GM12864 (cell line): Measurements from ENCODE around the gene NTSR1.

ENCODE experiments used
- DNase-seq: peaks from one replicate; pipeline ENCODE4 v3.0.0-alpha.2; 2011; ENCODE audit warnings: low read depth
- H3K4me3 ChIP-seq: 2 replicates; pipeline ENCODE4 v1.5.1; 2011; ENCODE audit warnings: mild to moderate bottlenecking, low read depth, low read length, control low read depth
- CTCF ChIP-seq: IDR thresholded peaks from 2 replicates; pipeline ENCODE4 v1.5.1; 2011; ENCODE audit warnings: low read depth, mild to moderate bottlenecking, moderate library complexity, low read length, control low read depth, inconsistent platforms; ENCODE audit errors: missing control alignments

The NTSR1 gene

GRCh38 chr20:62760856-62761758 lies 52.5 kb downstream of the NTSR1 start:
- no peak for TF ChIP-seq CTCF
- DNase-seq: no peak

GRCh38 chr20:62761759-62762131 lies 53.1 kb downstream of the NTSR1 start:
- DNase-seq: no peak
- no peak overlapping the region for H3K4me3 ChIP-seq
- TF ChIP-seq CTCF: no peak

More at GRCh38 chr20:62760856-62761758, 52.5 kb downstream of the NTSR1 start:
- no peak overlapping the region for H3K4me3 ChIP-seq

- no peak overlapping the region for H3K4me3 ChIP-seq
- no peak for TF ChIP-seq CTCF
- no peak for DNase-seq
Measured at GRCh38 chr20:62762376-62762775, 53.7 kb downstream of the NTSR1 start.

- DNase-seq: no peak
- no peak for TF ChIP-seq CTCF
- no peak overlapping the region for H3K4me3 ChIP-seq
Measured at GRCh38 chr20:62762801-62763368, 54.2 kb downstream of the NTSR1 start.

GRCh38 chr20:62763404-62763803 lies 54.8 kb downstream of the NTSR1 start:
- no peak overlapping the region for H3K4me3 ChIP-seq
- TF ChIP-seq CTCF: no peak
- DNase-seq: no peak

- no peak overlapping the region for H3K4me3 ChIP-seq
- no peak for TF ChIP-seq CTCF
- DNase-seq: no peak
Measured at GRCh38 chr20:62764156-62764935, 55.7 kb downstream of the NTSR1 start.
